H9 (cell line): Measurements from ENCODE around the gene DCANP1. TPM values are rescaled to one million over a fixed set of nuclear protein-coding genes. Genes with fewer than 3 reads are reported as not detected.

Source experiments
- DNase-seq: peaks from one replicate; pipeline ENCODE4 v3.0.0-alpha.2; 2017
- H2AFZ ChIP-seq: one replicate; pipeline ENCODE4 v1.6.1; 2013; ENCODE audit warnings: mild to moderate bottlenecking, low read length, control low read depth, moderate library complexity
- H2AK5ac ChIP-seq: 2 replicates; pipeline ENCODE4 v1.6.1; 2013; ENCODE audit warnings: low read length, control low read depth, mixed read lengths; ENCODE audit not compliant: insufficient read length
- H2BK120ac ChIP-seq: one replicate; pipeline ENCODE4 v1.6.1; 2013; ENCODE audit warnings: low read depth, mild to moderate bottlenecking, low read length, control low read depth, inconsistent platforms; ENCODE audit not compliant: poor library complexity, severe bottlenecking
- H2BK12ac ChIP-seq: 2 replicates; pipeline ENCODE4 v1.6.1; 2013; ENCODE audit warnings: low read length, control low read depth, mixed read lengths, low read depth; ENCODE audit not compliant: insufficient read length
- H2BK15ac ChIP-seq: 2 replicates; pipeline ENCODE4 v1.6.1; 2013; ENCODE audit warnings: low read depth, low read length, control low read depth
- H2BK20ac ChIP-seq: one replicate; pipeline ENCODE4 v1.6.1; 2013; ENCODE audit warnings: low read depth, mild to moderate bottlenecking, low read length, control low read depth, inconsistent platforms; ENCODE audit not compliant: poor library complexity, severe bottlenecking
- H2BK5ac ChIP-seq: 2 replicates; pipeline ENCODE4 v1.6.1; 2013; ENCODE audit warnings: low read length, control low read depth, mixed read lengths; ENCODE audit not compliant: insufficient read length
- H3K14ac ChIP-seq: 2 replicates; pipeline ENCODE4 v1.6.1; 2013; ENCODE audit warnings: low read length, control low read depth; ENCODE audit not compliant: insufficient read depth
- H3K18ac ChIP-seq: 2 replicates; pipeline ENCODE4 v1.6.1; 2013; ENCODE audit warnings: low read depth, mild to moderate bottlenecking, mixed read lengths, low read length, control low read depth; ENCODE audit not compliant: insufficient read length
- H3K23ac ChIP-seq: 2 replicates; pipeline ENCODE4 v1.6.1; 2013; ENCODE audit warnings: low read length, control low read depth, mixed read lengths, low read depth; ENCODE audit not compliant: insufficient read length
- H3K23me2 ChIP-seq: 2 replicates; pipeline ENCODE4 v1.6.1; 2013; ENCODE audit warnings: low read depth, mild to moderate bottlenecking, mixed read lengths, low read length, control low read depth; ENCODE audit not compliant: insufficient read length, poor library complexity, severe bottlenecking
- H3K27ac ChIP-seq: 2 replicates; pipeline ENCODE4 v1.5.1; 2013; ENCODE audit warnings: low read length, control low read depth, mixed read lengths, low read depth; ENCODE audit not compliant: insufficient read length
- H3K27me3 ChIP-seq: 2 replicates; pipeline ENCODE4 v1.6.1; 2013; ENCODE audit warnings: low read length, control low read depth, inconsistent platforms; ENCODE audit not compliant: insufficient read depth
- H3K4ac ChIP-seq: 2 replicates; pipeline ENCODE4 v1.6.1; 2013; ENCODE audit warnings: low read depth, mild to moderate bottlenecking, control low read depth, inconsistent platforms, low read length, moderate library complexity
- H3K4me1 ChIP-seq: 2 replicates; pipeline ENCODE4 v1.6.1; 2013; ENCODE audit warnings: low read length, control low read depth, inconsistent platforms; ENCODE audit not compliant: insufficient read depth
- H3K4me2 ChIP-seq: 2 replicates; pipeline ENCODE4 v1.6.1; 2013; ENCODE audit warnings: low read length, control low read depth, mixed read lengths; ENCODE audit not compliant: insufficient read length, insufficient read depth
- H3K56ac ChIP-seq: 2 replicates; pipeline ENCODE4 v1.6.1; 2013; ENCODE audit warnings: low read depth, mild to moderate bottlenecking, mixed read lengths, low read length, control low read depth; ENCODE audit not compliant: insufficient read length
- H3K79me1 ChIP-seq: 2 replicates; pipeline ENCODE4 v1.6.1; 2013; ENCODE audit warnings: low read depth, mild to moderate bottlenecking, moderate library complexity, low read length, control low read depth, inconsistent platforms; ENCODE audit not compliant: insufficient read depth, poor library complexity, severe bottlenecking
- H3K79me2 ChIP-seq: 2 replicates; pipeline ENCODE4 v1.6.1; 2013; ENCODE audit warnings: low read length, control low read depth, inconsistent platforms; ENCODE audit not compliant: insufficient read depth
- H3K9ac ChIP-seq: 2 replicates; pipeline ENCODE4 v1.6.1; 2013; ENCODE audit warnings: low read length, control low read depth, mixed read lengths; ENCODE audit not compliant: insufficient read length; ENCODE audit errors: extremely low read depth
- H3K9me3 ChIP-seq: one replicate; pipeline ENCODE4 v1.6.1; 2013; ENCODE audit warnings: low read depth, low read length, inconsistent platforms; ENCODE audit not compliant: control insufficient read depth
- H3T11ph ChIP-seq: one replicate; pipeline ENCODE4 v1.6.1; 2013; ENCODE audit warnings: mild to moderate bottlenecking, low read length, control low read depth, inconsistent platforms
- H4K20me1 ChIP-seq: one replicate; pipeline ENCODE4 v1.6.1; 2013; ENCODE audit not compliant: control insufficient read depth, insufficient read length, insufficient read depth
- H4K5ac ChIP-seq: 2 replicates; pipeline ENCODE4 v1.6.1; 2013; ENCODE audit warnings: low read depth, mild to moderate bottlenecking, mixed read lengths, low read length, control low read depth; ENCODE audit not compliant: insufficient read length
- H4K8ac ChIP-seq: replicated peaks from 2 replicates; pipeline ENCODE4 v1.6.1; 2013; ENCODE audit warnings: low read length, control low read depth, mixed read lengths, low read depth; ENCODE audit not compliant: insufficient read length
- H4K91ac ChIP-seq: 2 replicates; pipeline ENCODE4 v1.6.1; 2013; ENCODE audit warnings: low read depth, mild to moderate bottlenecking, moderate library complexity, mixed read lengths, low read length, control low read depth; ENCODE audit not compliant: insufficient read length
- H3K27ac Mint-ChIP-seq, 3 experiments: 2 replicates in 2 of 3; 3 replicates in 1 of 3; pipeline ENCODE4 v1.8.0; 2020 to 2021; ENCODE audit warnings: mixed read lengths in 3 of 3, mild to moderate bottlenecking in 1 of 3, moderate library complexity in 1 of 3
- H3K27me3 Mint-ChIP-seq: 2 replicates; pipeline ENCODE4 v1.8.0; 2021; ENCODE audit warnings: low read depth, mild to moderate bottlenecking, moderate library complexity, mixed read lengths
- H3K36me3 Mint-ChIP-seq, 3 experiments: 2 replicates in 2 of 3; 3 replicates in 1 of 3; pipeline ENCODE4 v1.8.0; 2020 to 2021; ENCODE audit warnings: low read depth in 3 of 3, mixed read lengths in 3 of 3; ENCODE audit not compliant: insufficient read depth in 1 of 3
- H3K4me1 Mint-ChIP-seq, 2 experiments: 2 replicates each; pipeline ENCODE4 v1.8.0; 2020; ENCODE audit warnings: mixed read lengths in 2 of 2
- H3K4me3 Mint-ChIP-seq, 2 experiments: 2 replicates in 1 of 2; 3 replicates in 1 of 2; pipeline ENCODE4 v1.8.0; 2020 to 2021; ENCODE audit warnings: mild to moderate bottlenecking in 2 of 2, mixed read lengths in 2 of 2, moderate library complexity in 1 of 2
- H3K9me3 Mint-ChIP-seq, 2 experiments: 2 replicates in 1 of 2; 3 replicates in 1 of 2; pipeline ENCODE4 v1.8.0; 2020; ENCODE audit warnings: mild to moderate bottlenecking in 2 of 2, mixed read lengths in 2 of 2, moderate library complexity in 1 of 2
- CTCF ChIP-seq: fragments of 200-600 bp; sonication (generic); conservative IDR thresholded peaks from 3 replicates; pipeline ENCODE4 v1.8.0; 2021; ENCODE audit warnings: antibody characterized with exemption, mild to moderate bottlenecking
- WGBS: extraction: QIAGEN DNeasy Blood & Tissue Kit; methylation state at CpG from one replicate; pipeline ENCODE4 v1.1.7; 2013; ENCODE audit warnings: missing lambda C conversion rate, low lambda C conversion rate, mixed read lengths; ENCODE audit not compliant: insufficient read length; ENCODE audit errors: extremely low coverage; 5-methylcytosine and 5-hydroxymethylcytosine counted together
- total RNA-seq: library from RNA; stranded (reverse); gene quantifications from 2 replicates; pipeline ENCODE4 v1.2.1, GENCODE V29; 2021

The DCANP1 gene
- total RNA-seq, 1 experiment from 2014 or later, result not detected

GRCh38 chr5:135467871-135468485 lies 20.8 kb upstream of the DCANP1 start:
- no CpG with 5 or more reads among the region's 4 CpGs for WGBS
- TF ChIP-seq CTCF, result no peak
- Histone ChIP-seq H3K27ac (no peak overlapping the region), H3K18ac (no peak overlapping the region), H3K4me1 (no peaks in the 10 kb centered on the region), H2AFZ (no peak overlapping the region), H3K14ac (no peak overlapping the region), H2AK5ac (no peak overlapping the region), H3T11ph (no peak overlapping the region), H3K9ac (no peak overlapping the region), H4K8ac (no peak overlapping the region), H4K91ac (no peak overlapping the region), H3K23me2 (peaks cover 5% of the 10 kb centered on the region), H3K79me1 (no peaks in the 10 kb centered on the region), H3K27me3 (peaks cover 58% of the 10 kb centered on the region), H2BK120ac (no peak overlapping the region), H4K20me1 (no peaks in the 10 kb centered on the region), H3K79me2 (no peaks in the 10 kb centered on the region), H3K4me2 (no peak overlapping the region), H2BK20ac (no peak overlapping the region), H2BK5ac (no peak overlapping the region), H3K4ac (no peak overlapping the region), H2BK15ac (no peak overlapping the region), H2BK12ac (no peak overlapping the region), H3K23ac (no peak overlapping the region), H4K5ac (no peak overlapping the region), H3K56ac (no peak overlapping the region), H3K9me3 (no peaks in the 10 kb centered on the region)
- H3K4me1 Mint-ChIP-seq, result peaks cover 12 to 13% of the 10 kb centered on the region in 2 experiments
- H3K27me3 Mint-ChIP-seq, result peaks cover 99% of the 10 kb centered on the region
- H3K9me3 Mint-ChIP-seq, result peaks cover 0 to 2% of the 10 kb centered on the region in 2 experiments; a peak in 1 of 5 replicates
- no peaks in the 10 kb centered on the region; a peak in 1 of 7 replicates for H3K36me3 Mint-ChIP-seq
- no peak overlapping the region for H3K27ac Mint-ChIP-seq
- DNase-seq, result no peak
- H3K4me3 Mint-ChIP-seq, result no peak overlapping the region
